ENCODE measurements around the gene RNF44. TPM values are rescaled to one million over a fixed set of nuclear protein-coding genes. Genes with fewer than 3 reads are reported as not detected.

RNF44 gene
- total RNA-seq, 1 experiment from 2014 or later = 172 TPM

DNA sequence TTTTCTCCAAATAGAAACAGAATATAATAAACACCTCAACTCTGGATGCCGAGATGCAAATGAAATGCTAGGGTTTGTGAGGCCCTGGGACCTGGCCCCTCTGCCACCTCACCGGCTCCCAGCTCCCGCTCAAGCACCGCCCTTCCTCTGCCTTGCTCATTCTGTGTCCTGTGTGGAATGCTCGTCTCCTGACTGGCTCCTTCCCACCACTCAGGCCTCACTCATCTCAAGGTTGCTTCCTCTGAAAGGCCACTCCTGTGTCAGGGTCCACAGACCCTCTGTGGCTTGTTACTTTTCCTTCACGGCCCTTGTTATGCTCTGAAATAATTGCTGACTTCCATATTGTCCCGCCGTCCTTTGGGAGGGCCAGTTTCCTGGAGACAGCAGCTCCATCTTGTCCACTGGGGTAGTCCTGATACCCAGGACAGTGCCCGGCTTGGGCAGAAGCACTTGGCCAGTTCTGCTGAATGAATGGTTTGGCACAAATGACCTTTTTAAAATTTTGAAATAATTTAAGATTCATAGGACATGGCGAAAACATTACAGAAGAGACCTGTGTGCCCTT, 15.4 kb downstream of the RNF44 start:
- Histone ChIP-seq H2BK120ac (ENCODE audit: low read depth, low read length, poor library complexity, severe bottlenecking) (no peak overlapping the region), H2BK12ac (ENCODE audit: insufficient read length, low read depth, low read length) (no peak overlapping the region), H3T11ph (ENCODE audit: low read length) (no peak overlapping the region), H3K56ac (ENCODE audit: insufficient read length, low read depth, low read length) (no peak overlapping the region), H2BK5ac (ENCODE audit: insufficient read length, low read length) (no peak overlapping the region), H4K5ac (ENCODE audit: insufficient read length, low read depth, low read length) (no peak overlapping the region), H3K27ac (ENCODE audit: insufficient read length, low read depth, low read length) (no peak overlapping the region), H3K79me2 (ENCODE audit: insufficient read depth, low read length) (no peaks in the 10 kb centered on the region), H3K23ac (ENCODE audit: insufficient read length, low read depth, low read length) (no peak overlapping the region), H4K20me1 (ENCODE audit: control insufficient read depth, insufficient read depth, insufficient read length) (no peaks in the 10 kb centered on the region), H4K91ac (ENCODE audit: insufficient read length, low read depth, low read length) (no peak overlapping the region), H2AK5ac (ENCODE audit: insufficient read length, low read length) (no peak overlapping the region), H3K9ac (ENCODE audit: extremely low read depth, insufficient read length, low read length) (no peak overlapping the region), H3K9me3 (ENCODE audit: control insufficient read depth, low read depth, low read length) (no peaks in the 10 kb centered on the region), H4K8ac (replicated peaks; ENCODE audit: insufficient read length, low read depth, low read length) (no peak overlapping the region), H3K4me2 (ENCODE audit: insufficient read depth, insufficient read length, low read length) (no peak overlapping the region), H2AFZ (ENCODE audit: low read length) (no peak overlapping the region), H3K27me3 (ENCODE audit: insufficient read depth, low read length) (0 out of 2 replicates have a peak, but pooled peaks cover 2% of the 10 kb centered on the region), H3K4ac (ENCODE audit: low read depth, low read length) (no peak overlapping the region), H3K18ac (ENCODE audit: insufficient read length, low read depth, low read length) (no peak overlapping the region), H2BK15ac (ENCODE audit: low read depth, low read length) (no peak overlapping the region), H3K4me1 (ENCODE audit: insufficient read depth, low read length) (no peaks in the 10 kb centered on the region), H3K79me1 (ENCODE audit: insufficient read depth, low read depth, low read length, poor library complexity, severe bottlenecking) (no peaks in the 10 kb centered on the region), H2BK20ac (ENCODE audit: low read depth, low read length, poor library complexity, severe bottlenecking) (no peak overlapping the region), H3K14ac (ENCODE audit: insufficient read depth, low read length) (no peak overlapping the region), H3K23me2 (ENCODE audit: insufficient read length, low read depth, low read length, poor library complexity, severe bottlenecking) (no peaks in the 10 kb centered on the region)
- peaks cover 14% of the 10 kb centered on the region in 2 experiments for H3K4me1 Mint-ChIP-seq
- 0 out of 5 replicates have a peak overlapping the region, but pooled peaks of 1 of the 2 experiments have one; percentile 2 for H3K4me3 Mint-ChIP-seq
- peaks cover 3% of the 10 kb centered on the region for H3K27me3 Mint-ChIP-seq (ENCODE audit: low read depth)
- H3K36me3 Mint-ChIP-seq (ENCODE audit: insufficient read depth in 1 of 3, low read depth in 3 of 3) = peaks cover 0 to 11% (median 5%) of the 10 kb centered on the region in 3 experiments; a peak in 3 of 7 replicates
- H3K9me3 Mint-ChIP-seq = no peaks in the 10 kb centered on the region
- TF ChIP-seq CTCF (conservative IDR thresholded peaks at IDR 0.05) = no peak
- no peak overlapping the region; a peak in 1 of 7 replicates for H3K27ac Mint-ChIP-seq
- no peak for DNase-seq
- WGBS (ENCODE audit: extremely low coverage, insufficient read length, low lambda C conversion rate) = no CpG with 5 or more reads among the region's 10 CpGs

Data from H9 (cell line).